Left ventricle myocardium inferior (tissue), 1 donor: ENCODE data around the gene TAGAP. TPM values are rescaled to one million over a fixed set of nuclear protein-coding genes. Genes with fewer than 3 reads are reported as not detected.
A peak's percentile ranks its signal among the peaks of the same experiment; 100 is the strongest.

Experiments
- DNase-seq: peaks from one replicate; pipeline ENCODE4 v3.0.0-alpha.2; 2020
- H3K27ac ChIP-seq: fragments of 200-600 bp; replicated peaks from 2 replicates; pipeline ENCODE4 v1.8.0; 2021
- H3K27me3 ChIP-seq: fragments of 200-600 bp; 2 replicates; pipeline ENCODE4 v1.8.0; 2021; ENCODE audit warnings: low read depth
- H3K36me3 ChIP-seq: fragments of 200-600 bp; 2 replicates; pipeline ENCODE4 v1.8.0; 2021
- H3K4me1 ChIP-seq: fragments of 200-600 bp; 2 replicates; pipeline ENCODE4 v1.8.0; 2021
- H3K4me3 ChIP-seq: fragments of 200-600 bp; 2 replicates; pipeline ENCODE4 v1.8.0; 2021; ENCODE audit warnings: mild to moderate bottlenecking, moderate library complexity
- H3K9me3 ChIP-seq: fragments of 200-600 bp; replicated peaks from 2 replicates; pipeline ENCODE4 v1.8.0; 2021
- CTCF ChIP-seq: fragments of 200-600 bp; IDR thresholded peaks from 2 replicates; pipeline ENCODE4 v1.8.0; 2021; ENCODE audit warnings: antibody characterized with exemption, mild to moderate bottlenecking, borderline replicate concordance
- intact Hi-C: fragments of 100-400 bp; cut with micrococcal nuclease; formaldehyde crosslinking; loops from one replicate; pipeline ENCODE4 v1.11.0; 2022
- long read RNA-seq: library from polyadenylated mRNA; unstranded; transcript quantifications from one replicate; pipeline ENCODE4 v2.0.0, GENCODE V29; 2021
- total RNA-seq: library from RNA; stranded (reverse); fragmentation: NEBNext Ultra II Directional; extraction: Animal tissue kit (Norgen Biotek cat#: 25700); gene quantifications from one replicate; pipeline ENCODE4 v1.2.1, GENCODE V29; 2021
- donor health status: DM: no; HTN: yes; CAD: no; lungs with severe emphysema.

Gene TAGAP, protein sequence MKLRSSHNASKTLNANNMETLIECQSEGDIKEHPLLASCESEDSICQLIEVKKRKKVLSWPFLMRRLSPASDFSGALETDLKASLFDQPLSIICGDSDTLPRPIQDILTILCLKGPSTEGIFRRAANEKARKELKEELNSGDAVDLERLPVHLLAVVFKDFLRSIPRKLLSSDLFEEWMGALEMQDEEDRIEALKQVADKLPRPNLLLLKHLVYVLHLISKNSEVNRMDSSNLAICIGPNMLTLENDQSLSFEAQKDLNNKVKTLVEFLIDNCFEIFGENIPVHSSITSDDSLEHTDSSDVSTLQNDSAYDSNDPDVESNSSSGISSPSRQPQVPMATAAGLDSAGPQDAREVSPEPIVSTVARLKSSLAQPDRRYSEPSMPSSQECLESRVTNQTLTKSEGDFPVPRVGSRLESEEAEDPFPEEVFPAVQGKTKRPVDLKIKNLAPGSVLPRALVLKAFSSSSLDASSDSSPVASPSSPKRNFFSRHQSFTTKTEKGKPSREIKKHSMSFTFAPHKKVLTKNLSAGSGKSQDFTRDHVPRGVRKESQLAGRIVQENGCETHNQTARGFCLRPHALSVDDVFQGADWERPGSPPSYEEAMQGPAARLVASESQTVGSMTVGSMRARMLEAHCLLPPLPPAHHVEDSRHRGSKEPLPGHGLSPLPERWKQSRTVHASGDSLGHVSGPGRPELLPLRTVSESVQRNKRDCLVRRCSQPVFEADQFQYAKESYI
- total RNA-seq = 1.2 TPM
- long read RNA-seq, partial matches to known transcripts = 2 of 3 reads
- long read RNA-seq, other reads (novel, unspliced or antisense) = 0 of 3 reads

GRCh38 chr6:159044899-159045727 lies at the start of gene TAGAP:
Gene TAGAP (minus strand): TSS chr6:159044991. CDS start chr6:159044146, 845 bp downstream.
- peak; percentile 52 for DNase-seq
- intact Hi-C loops = loop anchor here (10.0 kb wide), 1 partner anchor 90 kb away; no protein-coding TSS in a partner anchor

GRCh38 chr6:159093609-159094443 lies 49.0 kb upstream of the TAGAP start:
- H3K27me3 ChIP-seq = no peaks in the 10 kb centered on the region
- no peaks in the 10 kb centered on the region for H3K36me3 ChIP-seq
- no peak for TF ChIP-seq CTCF
- no peak for DNase-seq
- H3K4me3 ChIP-seq = no peak overlapping the region
- intact Hi-C loops = no loop called here
- H3K9me3 ChIP-seq = no peaks in the 10 kb centered on the region
- H3K4me1 ChIP-seq = no peaks in the 10 kb centered on the region
- no peak overlapping the region for H3K27ac ChIP-seq

More at GRCh38 chr6:159044899-159045727, at the start of gene TAGAP:
- H3K27me3 ChIP-seq = no peaks in the 10 kb centered on the region
- peak within 1 kb of the TSS; percentile 34 for H3K27ac ChIP-seq
- no peaks in the 10 kb centered on the region for H3K36me3 ChIP-seq
- peak within 1 kb of the TSS; percentile 42 for H3K4me3 ChIP-seq
- TF ChIP-seq CTCF = no peak
- no peaks in the 10 kb centered on the region for H3K9me3 ChIP-seq
- H3K4me1 ChIP-seq = peaks cover 16% of the 10 kb centered on the region

DNA sequence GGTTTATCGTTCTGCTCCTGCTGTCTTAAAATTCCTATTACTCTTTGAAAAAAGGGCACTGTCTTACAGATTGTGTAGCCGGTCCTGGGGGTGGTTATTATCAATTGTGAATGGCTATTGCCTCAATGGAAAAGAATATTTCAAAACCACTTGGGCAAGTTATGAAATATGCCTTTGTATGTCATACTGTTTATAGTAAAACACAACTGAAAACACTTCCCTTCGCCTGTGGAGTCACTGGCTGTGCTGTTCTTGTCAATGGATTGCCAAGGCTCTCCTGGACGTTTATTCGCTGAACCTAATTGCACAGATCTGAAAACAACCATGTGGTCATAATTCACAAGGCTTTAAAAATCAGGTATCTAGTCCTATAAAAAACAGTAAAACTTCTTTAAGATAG lies 47.8 kb upstream of the TAGAP start:
- H3K9me3 ChIP-seq = no peaks in the 10 kb centered on the region
- no peaks in the 10 kb centered on the region for H3K36me3 ChIP-seq
- no peak for TF ChIP-seq CTCF
- intact Hi-C loops = no loop called here
- no peak overlapping the region for H3K4me3 ChIP-seq
- no peaks in the 10 kb centered on the region for H3K27me3 ChIP-seq
- no peak for DNase-seq
- H3K27ac ChIP-seq = no peak overlapping the region
- no peaks in the 10 kb centered on the region for H3K4me1 ChIP-seq

DNA sequence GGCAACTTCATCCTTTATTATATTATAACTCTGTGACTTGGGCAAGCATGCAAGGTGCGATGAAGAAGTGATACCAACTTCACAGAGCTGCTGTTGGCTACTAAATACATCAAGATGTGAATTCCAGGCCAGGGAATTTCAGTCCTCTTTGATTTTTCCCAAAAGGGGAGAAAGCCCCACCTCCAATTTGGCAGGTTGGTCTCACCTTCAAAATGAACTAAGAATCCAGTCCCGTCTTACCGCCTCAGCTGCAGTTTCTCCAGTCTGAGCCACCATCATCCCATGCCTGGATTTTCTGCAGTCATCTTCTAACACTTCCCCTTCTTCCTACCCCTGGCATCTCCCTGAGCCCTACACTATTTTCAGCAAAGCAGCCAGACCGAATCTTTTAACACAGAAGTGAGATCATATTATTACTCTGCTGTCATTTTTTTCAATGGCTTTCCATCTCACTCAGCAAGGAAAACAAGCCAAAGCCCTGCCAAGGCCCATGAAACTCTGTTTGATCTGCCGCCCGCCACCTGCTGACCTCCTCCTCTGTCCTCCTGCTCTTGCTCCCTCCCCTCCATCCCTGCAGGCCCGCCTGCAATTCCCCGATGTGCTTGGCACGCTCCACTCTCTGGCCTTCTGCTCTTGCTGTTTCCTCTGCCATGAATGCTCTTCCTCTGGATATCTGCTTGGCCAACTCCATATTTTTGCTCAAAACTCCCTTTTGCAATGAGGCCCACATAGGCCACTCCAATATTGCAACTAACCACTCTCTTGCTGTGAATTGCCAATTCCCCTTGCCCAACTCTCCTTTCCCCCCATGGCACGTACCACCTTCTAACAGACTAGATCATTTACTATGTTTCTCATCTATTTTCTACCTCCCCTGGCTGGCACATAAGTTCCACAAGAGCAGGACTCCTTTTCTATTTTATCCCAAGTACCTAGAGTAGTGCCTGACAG lies 46.0 kb upstream of the TAGAP start:
- H3K27me3 ChIP-seq = no peaks in the 10 kb centered on the region
- DNase-seq = no peak
- no peak overlapping the region for H3K27ac ChIP-seq
- H3K4me3 ChIP-seq = no peak overlapping the region
- no peak for TF ChIP-seq CTCF
- H3K9me3 ChIP-seq = no peaks in the 10 kb centered on the region
- H3K4me1 ChIP-seq = no peaks in the 10 kb centered on the region
- intact Hi-C loops = no loop called here
- no peaks in the 10 kb centered on the region for H3K36me3 ChIP-seq
